GM21737 (cell line): ENCODE results near the gene HSD11B2.

Source experiments
- ATAC-seq: cut with Tn5 transposase; IDR thresholded peaks from one replicate; pipeline ENCODE4 v1.9.1; 2021; ENCODE audit warnings: mild to moderate bottlenecking, moderate library complexity; ENCODE audit not compliant: unreplicated experiment

HSD11B2 gene

DNA sequence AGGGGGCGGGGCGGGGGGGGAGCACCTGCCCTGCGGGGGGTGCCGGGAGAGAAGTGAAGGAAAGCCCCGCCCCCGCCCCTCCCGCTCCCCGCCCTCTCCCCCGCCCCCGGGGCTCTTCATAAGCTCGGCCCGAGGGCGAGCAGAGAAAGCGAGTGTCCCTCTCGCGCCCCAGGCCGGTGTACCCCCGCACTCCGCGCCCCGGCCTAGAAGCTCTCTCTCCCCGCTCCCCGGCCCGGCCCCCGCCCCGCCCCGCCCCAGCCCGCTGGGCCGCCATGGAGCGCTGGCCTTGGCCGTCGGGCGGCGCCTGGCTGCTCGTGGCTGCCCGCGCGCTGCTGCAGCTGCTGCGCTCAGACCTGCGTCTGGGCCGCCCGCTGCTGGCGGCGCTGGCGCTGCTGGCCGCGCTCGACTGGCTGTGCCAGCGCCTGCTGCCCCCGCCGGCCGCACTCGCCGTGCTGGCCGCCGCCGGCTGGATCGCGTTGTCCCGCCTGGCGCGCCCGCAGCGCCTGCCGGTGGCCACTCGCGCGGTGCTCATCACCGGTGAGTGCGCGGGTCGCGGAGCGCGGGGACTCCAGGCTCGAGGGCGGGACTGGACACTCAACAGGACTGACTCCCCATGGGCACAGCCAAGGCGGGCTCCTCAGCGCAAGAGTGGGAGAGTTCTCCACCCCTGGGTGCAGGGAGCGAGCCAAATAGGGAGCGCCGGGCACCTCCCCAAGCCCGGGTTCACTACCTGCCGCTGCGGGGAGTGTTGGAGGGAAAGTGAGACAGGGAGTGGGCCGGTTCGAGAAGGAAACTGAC is at the start of gene HSD11B2:
HSD11B2 (plus strand) TSS at position 145 of the 798 bp plus-strand sequence; CDS start at position 273, 128 bp downstream.
- ATAC-seq = no peak

DNA sequence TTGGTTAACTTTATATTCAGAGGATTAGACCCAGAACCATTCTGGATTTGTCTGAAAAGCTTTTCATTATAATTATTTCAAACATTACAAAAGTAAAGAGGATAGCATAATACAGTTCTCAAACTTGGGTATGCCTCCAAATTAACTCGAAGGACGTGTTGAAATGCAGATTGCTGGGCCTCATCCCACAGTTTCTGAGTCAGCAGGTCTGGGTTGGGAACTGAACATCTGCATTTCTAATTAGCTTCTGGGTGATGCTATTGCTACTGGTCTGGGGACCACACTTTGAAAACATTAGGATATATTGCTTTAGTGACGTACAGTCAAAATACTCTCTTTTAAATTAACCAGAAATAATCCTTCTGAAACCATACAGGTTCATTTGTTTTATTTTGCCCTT is 47.6 kb upstream of the HSD11B2 start:
- no peak for ATAC-seq

DNA sequence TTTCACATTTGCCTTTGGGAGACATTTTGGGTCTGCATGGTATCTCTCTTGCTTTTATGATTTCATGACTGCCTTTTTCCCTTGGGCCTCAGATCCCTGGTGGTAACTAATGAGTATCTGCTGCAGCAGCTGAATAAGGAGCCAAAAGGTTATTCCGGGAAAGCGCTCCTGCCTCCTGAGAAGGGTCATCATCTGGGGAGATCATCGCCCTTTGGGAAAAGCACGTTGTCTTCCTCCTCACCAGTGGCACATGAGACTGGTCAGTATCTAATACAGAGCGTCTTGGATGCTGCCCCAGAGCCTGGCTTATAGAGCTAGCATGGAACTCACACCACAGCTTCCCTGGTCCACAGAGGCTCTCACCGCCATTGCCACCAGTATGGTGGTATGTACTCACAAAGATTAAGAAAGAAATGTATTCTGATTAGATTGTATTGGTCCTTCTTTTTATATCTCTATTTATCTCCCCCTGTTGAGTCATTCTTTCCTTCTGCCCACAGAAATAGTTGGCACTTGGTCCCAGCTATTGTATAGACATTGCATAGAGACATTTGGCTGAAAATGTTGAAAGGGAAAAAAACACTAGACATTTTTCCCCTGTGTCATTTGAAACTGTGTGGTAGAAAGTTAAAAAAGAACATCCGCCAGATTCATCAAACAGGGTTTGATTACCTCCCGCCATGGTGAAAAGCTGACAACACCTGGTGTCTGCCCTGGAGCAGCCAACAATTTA is 46.0 kb upstream of the HSD11B2 start:
- no peak for ATAC-seq

DNA sequence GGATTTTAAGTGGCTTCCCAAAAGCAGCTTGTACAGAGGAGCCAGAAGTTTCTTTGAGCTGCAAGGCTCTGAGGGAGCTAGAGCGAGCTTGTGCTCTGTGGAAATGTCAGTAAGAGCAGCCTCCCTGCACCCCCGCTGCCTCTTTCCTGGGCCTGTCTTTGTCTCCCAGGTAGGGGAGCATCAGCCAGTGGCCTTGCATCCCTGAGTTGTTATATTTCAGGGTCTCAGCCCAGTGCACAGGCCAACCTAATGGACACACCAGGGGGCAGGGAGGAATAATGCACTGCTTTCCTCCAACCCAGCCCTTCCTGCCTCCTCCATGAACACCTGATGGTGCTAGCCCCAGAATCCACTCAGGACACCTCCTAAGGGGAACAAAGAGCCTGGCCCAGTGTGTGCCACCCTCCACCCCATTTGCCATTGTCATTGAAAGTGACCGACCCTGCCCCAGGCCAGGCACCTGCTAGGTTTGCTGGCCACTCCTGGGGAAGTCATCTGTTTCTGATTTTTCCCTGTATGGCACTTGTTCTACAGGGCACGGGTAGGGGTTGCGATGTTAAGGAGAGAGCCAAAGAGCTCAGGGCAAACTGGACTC is 44.0 kb upstream of the HSD11B2 start:
- ATAC-seq = no peak

- ATAC-seq = no peak
Observed at GRCh38 chr16:67387479-67388079, 43.3 kb upstream of the HSD11B2 start.

- ATAC-seq = no peak
Observed at GRCh38 chr16:67388191-67388590, 42.7 kb upstream of the HSD11B2 start.

- ATAC-seq = no peak
Observed at GRCh38 chr16:67388591-67388990, 42.3 kb upstream of the HSD11B2 start.

DNA sequence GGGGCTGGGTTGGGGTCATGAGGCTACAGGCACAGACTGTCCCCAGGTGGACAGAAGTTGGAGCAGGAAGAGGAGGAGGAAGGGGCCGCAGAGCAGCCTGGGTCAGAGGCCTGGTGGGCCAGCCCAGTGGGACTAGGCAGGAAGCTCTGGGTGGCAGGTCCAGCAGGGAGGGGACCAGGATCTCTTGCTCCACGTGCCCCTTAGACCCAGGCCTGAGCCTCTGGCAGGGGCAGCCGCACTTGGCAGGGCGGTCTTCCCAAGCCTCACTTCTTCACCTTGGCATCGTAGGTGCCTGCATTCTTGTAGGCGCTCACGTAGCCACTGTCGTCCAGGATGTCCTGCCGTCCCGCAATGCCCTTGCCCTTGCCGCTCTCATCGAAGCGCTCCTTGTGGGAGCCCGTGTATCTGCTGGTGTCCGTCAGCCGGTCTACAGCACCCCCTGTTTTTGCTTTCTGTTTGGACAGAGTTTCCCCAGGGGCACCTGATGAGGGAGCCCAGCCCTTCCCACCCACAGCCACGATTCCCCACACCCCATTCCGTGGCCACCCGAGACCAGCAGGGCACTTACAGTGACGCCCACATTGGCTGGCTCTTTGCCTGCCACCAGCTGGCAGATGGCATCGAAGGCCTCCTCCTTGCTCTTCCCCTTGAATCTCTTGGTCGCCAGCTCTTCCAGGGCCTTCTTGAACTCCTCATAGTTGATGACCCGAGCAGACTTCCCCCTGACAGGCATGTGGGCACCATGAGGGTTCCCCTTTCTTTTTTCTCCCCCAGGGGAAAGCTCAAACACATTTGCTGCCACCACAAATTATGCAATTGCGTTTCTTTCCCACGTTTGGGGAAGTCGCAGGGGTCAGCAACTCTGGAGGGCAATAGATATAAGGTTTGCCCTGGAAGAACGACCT is 40.8 kb upstream of the HSD11B2 start:
- ATAC-seq = no peak

DNA sequence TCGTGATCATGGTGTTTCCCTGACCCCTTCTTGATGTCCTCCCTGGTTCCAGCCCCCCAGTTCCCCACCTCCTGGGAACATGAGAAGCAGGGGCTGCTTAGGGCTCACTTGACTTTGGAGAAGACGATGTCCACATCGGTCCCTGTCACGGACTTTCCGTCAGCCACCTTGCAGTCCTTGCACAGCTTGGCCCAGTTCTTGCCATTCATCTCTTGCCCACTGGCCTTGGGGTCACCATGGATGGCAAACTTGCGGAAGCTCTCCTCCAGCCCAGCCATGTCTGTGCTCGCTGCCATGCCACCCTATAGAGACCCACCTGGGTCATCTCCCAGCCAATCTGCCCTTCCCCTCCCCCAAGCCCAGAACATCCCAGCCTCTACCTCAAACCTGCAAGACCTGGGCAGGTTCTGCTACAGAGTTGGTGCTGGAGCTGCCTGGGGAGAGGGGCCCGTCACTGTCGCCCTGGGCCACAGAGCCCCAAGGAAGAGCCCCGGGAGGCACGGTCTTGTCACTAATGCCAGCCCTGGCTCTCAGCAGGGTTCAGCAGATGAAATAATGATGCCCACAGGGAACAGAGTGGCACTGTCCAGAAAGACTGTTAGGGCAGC is 40.0 kb upstream of the HSD11B2 start:
- ATAC-seq = no peak

DNA sequence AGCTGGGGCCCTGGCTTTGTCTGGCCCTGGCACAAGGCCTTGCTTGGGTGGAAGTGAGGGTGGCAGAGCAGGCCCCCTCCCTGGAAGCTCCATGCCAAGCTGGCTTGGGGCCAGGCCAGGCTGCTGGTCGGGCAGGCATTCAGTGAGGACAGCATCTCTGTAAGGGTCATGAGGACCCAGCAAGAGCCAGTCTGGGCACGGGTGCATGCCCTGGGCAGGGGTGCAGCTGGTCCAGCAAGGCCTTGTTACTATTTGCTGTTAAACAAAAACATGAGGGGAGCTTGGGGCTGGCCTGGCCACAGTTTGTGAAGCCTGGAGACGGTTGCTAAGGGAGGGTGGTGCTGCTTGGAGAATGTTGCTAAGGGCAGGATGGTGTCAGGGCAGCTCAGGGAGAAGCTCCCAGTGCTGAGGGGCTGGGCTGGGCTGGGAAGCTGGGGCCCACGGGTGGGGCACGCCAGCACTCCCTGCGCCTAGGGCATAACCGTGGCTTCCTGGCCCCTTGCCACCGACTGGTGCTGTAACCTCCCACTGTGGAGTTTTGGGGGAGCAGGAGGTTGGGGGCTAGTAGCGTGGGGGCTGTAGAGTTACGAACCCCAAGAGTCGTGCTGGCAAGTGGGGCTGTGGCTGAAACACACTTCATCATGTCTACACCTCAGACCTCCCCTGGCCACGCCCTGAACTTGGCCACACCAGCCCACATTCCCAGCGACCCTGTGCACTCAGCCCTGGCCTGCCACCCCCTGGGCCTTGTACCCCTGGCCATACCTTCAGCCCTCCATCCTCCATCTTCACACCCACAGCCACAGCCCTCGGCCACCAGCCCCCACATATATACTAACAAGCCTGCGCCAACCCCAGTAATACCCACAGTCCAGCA is 39.3 kb upstream of the HSD11B2 start:
- no peak for ATAC-seq

DNA sequence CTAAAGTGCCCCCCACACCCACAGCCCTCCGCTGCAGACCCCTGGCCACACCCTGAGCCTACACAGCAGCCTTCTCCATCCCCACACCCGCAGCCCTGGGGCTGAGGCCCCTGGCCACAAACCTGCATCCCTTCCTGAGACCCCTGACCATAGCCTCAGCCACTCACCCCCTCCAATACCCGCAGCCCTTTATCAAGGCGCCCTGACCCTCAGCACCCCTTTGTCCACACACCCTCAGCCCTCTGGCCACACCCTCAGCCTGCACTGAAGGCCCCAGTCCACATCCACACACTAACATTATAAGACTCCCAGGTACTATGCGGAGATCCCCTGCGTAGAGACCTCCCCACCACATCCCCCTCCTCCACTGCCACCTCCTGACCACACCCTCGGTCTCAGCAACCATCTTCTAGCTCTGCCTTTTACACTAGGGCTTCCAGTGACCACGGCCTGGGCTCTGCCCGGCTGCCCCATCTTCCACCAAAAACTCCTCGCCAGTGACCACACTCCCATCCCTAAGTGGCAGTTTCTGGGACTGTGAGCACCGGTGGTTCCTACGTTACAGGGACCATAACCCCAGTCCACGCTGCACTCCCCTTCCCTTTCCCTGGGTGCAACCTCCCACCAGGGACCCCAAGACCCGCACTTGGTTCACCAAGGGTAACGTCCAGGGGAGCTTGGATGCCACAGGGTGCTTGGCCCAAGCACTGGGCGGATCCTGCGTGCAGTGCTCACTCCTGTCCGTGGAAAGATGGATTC is 38.4 kb upstream of the HSD11B2 start:
- ATAC-seq = no peak

- no peak for ATAC-seq
Observed at GRCh38 chr16:67393111-67393787, 37.7 kb upstream of the HSD11B2 start, which contains the start of gene TPPP3. Gene TPPP3, minus strand, starts transcription at chr16:67393498. Its CDS starts 2,387 bp downstream, at chr16:67391111.

- no peak for ATAC-seq
Observed at GRCh38 chr16:67393788-67394154, 37.1 kb upstream of the HSD11B2 start.

- ATAC-seq = no peak
Observed at GRCh38 chr16:67394155-67395104, 36.5 kb upstream of the HSD11B2 start.

GRCh38 chr16:67395105-67395457 is 35.8 kb upstream of the HSD11B2 start:
- ATAC-seq = no peak

GRCh38 chr16:67395458-67396158 is 35.3 kb upstream of the HSD11B2 start:
- no peak for ATAC-seq
